HG03439 (cell line): Measurements from ENCODE around the gene AFDN.

ENCODE experiments used
- ATAC-seq: cut with Tn5 transposase; IDR thresholded peaks from one replicate; pipeline ENCODE4 v1.9.1; 2021; ENCODE audit warnings: mild to moderate bottlenecking, moderate library complexity; ENCODE audit not compliant: unreplicated experiment

Gene AFDN

DNA sequence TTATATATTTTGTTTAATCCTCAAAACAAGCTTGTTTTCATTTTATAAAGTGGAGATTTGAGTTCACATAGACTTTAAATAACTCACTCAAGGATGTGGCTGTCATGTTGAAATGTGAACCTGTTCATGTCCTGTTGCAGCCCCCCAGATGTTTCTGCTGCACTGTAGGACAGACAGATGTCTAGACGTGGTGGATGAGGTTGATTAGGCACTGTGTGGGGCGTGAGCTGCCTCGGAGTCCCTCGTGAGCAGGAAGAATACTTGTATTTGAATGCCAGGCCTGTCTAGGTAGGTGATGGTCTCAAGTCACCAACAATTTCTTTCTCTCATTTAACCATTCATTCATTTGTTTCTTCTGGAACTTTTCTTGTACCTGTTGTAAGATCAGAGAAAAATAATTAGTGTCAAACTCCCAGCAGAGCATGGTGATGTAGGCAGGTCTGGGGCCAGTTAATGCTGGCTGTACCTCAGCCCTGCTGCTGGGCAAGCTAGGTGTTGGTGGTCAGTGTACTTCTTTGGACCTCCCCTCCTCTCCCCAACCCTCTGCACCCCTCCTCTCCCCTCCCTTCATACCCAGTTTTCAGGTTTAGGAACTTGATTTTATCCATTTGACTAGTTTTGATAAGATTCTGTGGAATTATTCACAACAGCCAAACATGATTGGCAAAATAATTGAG, 34.0 kb downstream of the AFDN start:
- ATAC-seq, result no peak

DNA sequence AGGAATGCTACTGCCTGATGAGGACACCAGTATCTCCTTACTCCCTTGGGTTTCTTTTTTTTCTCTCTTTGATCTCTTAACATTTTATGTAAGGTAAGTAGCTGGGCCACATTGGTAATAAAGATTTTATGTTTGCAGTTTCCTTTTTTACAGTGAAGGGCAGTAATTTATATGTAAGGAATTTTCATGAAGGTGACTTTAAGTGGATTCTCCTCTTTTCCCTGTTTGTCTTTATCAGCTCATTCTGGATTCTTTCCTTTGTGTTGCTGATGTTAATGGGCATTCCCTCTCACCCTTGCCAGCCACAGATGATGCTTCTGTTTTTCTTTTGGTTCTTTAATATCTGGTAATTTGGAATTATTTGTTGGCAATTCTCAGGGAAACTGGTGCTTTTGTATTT, 34.7 kb downstream of the AFDN start:
- no peak for ATAC-seq

DNA sequence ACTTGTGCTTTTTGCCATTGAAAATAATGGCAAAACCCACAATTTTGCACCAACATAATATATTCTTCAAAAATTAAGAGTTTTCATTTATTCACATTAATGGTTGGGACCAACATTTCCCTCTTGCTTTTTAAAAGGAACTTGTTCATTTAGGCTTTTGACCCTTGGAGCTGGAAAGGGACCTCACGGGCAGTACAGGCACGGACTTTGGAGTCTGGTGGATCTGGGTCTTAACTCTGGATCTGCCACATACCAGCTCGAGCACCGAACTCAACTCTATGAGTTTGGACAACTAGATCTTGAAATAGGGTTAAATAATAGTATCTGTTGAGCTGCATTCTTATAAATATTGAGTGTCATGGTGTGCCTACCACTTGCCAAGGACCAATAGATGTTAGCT, 37.2 kb downstream of the AFDN start:
- no peak for ATAC-seq

DNA sequence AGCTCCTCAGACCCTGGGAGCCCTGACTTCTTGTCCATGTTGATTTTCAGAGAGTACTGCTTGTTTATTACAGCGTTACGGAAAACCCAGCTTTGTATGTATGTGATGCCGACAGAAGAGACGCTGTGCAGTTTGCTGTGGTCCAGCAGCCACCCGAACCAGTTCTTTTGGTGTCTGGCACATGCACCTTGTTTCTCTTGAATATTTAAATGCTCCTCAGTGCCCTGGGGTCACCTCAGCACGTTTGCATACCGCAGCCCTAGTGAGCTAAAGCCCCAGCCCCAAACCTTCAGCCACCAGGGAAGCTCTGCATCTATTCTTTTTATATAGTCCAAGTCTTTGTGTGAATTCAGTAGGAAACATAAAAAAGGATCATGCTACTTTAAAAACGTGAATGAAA, 39.9 kb downstream of the AFDN start:
- no peak for ATAC-seq

DNA sequence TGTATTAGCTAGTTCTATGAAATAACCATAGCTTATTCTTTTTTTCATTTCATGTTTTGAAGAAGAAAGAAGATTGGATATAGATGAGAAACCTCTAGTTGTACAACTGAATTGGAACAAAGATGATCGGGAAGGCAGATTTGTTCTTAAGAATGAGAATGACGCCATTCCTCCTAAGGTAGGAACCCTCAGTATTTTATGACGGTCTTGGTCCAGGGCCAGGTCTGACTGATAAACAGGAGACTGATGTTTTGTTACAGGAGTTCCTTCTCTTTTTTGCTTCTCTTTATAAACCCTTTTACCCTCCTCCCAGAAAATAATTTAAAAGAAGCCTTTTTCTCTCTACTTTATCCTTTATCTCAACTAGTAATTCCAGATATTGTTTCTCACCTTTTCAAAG, 43.6 kb downstream of the AFDN start:
- ATAC-seq, result no peak

DNA sequence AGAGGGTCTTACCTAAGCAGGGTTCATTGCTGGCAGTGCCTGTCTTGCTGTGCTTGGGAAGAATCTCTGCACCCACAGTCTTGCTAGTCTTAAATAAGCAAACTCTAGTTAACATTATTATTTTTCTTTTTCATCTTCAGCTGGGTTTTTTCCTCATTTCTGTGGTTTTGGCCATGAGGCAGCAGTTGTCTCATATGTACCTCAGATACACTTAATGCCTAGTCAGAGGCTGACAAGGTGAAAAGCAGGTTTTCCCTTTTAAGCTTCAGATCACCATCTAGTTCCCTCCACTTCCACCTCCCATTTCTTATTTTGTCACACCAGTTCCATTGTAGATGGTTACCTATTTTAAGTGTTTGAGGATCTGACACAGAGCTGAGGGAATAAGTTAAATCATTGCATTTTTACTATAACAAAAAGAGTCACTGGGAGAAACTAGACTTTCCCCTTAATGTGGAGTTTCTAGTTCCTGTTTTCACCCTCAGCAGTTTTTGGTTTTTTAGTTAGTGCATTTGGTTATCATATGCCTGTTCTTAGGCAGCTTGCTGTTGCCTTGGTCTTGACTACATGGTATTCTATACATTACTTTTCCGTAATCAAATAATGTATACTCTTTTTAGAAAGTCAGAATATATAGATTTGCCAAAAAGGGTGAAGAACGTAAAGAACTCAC, 46.0 kb downstream of the AFDN start:
- no peak for ATAC-seq

DNA sequence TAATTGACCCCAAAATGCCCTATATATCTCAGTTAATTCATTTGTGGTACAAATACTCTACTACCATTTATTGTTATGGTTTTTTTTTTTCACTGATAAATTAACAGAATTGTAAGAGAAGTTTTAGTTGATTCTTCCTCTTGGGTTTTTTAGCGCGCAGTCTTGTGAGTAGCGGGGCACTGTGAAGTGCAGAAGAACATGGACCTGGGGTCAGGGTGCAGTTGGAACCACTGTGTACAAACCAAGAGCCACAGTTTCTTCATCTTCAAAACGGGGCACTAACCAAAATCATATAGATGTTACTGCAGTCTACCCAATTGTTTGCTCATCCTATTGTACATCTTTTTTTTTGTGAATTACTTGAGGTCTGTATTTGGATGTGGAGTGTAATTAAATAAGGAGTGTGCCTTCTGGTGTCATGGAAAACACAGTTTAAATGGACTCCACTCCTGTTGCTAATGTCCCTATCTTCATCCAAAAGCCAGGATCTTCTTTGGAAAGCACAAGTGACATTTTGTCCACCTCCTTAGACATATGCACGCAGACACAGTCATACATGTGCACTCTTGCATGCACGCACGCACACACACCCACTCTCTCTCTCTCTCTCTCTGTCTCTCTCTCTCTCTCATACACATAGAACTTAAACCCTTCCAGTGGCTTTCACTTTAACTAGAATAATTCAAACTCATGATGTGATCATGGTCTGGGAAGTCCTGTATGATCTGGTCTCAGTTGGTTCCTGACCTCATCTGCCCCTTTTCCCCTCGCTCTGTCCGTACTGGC, 51.5 kb downstream of the AFDN start:
- ATAC-seq, result no peak

DNA sequence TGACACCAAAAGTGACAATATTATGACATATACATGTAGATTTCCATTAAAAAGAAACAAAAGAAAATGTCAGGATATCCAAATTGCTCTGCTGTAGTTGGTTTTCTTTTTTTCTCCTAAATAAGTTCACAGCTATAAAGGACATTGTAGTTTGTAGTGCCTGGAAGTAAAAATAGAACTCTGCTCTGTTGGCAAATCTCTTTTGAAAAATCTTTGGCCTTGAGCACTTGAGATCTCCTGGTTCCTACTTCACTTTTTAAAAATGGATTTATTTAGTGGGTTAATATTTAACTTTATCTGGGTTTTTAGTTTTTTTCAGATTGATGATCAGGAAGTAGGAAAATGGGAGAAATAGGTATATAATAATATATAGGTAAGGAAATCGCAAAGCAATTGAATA, 52.9 kb downstream of the AFDN start:
- ATAC-seq, result no peak

DNA sequence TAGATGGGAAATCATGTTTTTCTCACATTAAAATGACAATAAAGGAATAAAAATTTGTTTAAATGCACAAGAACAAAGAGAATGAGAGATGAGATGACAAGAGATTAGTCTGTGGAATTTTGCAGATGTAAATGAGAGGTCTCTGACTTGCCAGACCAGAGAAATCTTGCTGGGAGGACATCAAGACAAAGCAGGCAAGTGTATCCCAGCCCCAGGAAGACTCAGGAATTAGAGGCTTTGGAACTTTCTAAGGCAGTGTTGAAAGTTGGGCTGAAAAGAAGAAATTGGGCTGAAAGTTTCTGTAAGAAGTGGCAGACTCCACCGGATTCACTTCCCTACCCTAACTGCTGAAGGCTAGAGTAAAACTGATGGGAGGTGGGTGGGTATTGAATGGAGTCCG, 54.6 kb downstream of the AFDN start:
- no peak for ATAC-seq

DNA sequence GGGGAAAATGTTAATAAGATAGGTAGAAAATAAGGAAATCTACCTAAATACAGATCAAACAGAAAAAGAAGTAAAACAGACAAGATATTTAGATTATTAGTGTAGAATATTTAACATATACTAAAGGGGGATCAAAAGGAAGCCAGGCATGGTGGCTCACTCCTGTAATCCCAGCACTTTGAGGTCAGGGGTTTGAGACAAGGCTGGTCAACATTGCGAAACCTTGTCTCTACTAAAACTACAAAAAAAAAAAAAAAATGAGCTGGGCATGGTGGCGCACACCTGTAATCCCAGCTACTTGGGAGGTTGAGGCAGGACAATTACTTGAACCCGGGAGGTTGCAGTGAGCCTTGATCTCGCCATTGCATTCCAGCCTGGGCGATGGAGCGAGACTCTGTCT, 55.5 kb downstream of the AFDN start:
- no peak for ATAC-seq

DNA sequence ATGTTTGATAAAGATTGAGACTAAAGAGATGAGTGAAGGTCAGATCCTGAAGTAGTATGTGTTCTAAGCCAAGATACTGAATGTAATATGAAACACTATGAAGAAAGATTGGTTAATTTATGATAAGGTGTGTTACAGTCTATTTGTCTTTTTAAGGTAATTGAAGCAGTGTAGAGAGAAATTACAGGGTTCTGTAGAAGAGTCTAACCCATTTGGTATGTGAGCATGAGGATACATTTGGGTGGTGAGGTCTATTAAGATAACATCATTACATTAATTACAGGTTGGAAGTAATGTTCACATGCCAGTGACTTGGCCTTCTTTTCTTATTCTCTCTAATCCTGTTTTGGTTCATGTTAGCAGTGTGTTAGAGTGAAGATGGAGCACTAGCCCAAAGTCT, 61.4 kb downstream of the AFDN start:
- no peak for ATAC-seq

DNA sequence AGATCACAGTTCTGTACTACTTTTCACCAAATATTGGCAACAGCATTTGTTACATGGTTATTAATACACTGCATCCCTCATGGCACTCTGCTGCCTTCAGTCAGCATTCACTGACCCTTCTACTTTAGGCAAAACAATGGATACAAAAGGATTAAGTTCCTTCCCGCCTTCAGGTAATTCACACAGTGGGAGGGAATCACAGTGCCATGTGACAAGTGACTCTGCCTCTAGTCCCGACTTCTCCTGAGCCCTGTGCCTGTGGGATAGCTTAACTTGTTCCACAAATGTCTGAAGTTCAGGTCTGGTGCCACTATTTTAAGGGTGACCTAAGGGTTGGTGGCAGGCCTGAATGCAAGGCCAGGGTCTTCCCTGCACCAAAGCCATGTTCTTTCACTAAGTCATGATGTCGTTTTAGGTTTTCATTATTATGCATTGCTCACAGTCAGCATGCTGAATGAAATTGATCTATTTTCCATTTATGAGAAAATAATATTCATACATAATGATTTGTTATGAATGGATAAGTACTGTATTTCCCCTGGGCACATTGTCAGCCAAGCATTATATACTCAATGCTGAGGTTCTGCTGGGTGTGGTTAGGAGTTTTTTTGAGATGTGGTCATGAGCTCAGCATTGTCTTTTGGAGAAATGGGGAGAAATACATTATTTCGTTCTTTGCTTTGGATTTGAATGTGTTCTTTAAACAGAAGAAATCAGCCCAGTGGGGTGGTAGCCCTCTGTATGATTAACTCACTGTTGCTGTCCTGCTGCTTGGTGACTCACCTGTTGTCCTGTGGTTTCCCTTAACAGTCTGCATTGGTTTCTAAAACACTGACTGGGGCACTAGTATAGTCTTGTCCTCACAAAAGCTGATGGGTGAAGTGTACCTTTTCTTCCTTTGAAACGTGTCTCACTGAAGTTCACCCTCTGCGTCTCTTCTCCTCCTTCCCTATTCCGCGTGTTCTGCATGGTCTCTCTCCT, 66.4 kb downstream of the AFDN start:
- ATAC-seq, result no peak

DNA sequence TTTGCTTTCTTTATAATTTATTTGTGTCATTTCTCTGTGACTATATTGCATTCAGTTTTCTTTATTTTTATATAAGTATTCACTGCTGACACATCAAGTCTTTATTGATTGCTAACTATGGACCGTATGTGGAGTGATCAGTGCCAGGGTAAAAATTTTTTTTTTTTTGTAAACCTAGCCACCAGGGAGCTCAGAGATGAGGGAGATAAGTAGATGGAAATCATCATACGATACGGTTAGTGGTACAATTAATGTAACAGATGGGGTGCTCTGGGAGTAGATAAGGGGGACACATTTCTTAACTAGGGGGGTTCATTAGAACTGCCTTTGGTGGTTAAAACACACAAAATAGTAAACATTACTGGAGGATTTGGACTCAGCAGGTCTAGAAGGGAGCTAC, 68.3 kb downstream of the AFDN start:
- no peak for ATAC-seq

DNA sequence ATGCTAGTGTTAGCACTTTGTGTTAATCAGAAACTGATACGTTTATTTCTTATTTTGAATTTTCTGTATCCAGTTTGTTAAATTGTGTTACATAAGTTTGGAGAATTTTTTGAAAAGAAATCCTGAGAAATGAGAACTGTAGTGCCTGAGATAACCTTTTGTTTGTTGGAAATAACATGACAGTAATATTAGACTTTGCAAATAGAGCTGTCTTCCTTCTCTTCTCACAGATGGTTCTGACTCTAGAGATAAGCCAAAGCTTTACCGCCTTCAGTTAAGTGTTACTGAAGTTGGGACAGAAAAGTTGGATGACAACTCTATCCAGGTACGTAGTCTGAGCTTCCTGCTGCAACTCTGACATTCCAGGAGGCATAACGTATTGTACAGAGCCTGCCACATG, 69.9 kb downstream of the AFDN start:
- no peak for ATAC-seq

DNA sequence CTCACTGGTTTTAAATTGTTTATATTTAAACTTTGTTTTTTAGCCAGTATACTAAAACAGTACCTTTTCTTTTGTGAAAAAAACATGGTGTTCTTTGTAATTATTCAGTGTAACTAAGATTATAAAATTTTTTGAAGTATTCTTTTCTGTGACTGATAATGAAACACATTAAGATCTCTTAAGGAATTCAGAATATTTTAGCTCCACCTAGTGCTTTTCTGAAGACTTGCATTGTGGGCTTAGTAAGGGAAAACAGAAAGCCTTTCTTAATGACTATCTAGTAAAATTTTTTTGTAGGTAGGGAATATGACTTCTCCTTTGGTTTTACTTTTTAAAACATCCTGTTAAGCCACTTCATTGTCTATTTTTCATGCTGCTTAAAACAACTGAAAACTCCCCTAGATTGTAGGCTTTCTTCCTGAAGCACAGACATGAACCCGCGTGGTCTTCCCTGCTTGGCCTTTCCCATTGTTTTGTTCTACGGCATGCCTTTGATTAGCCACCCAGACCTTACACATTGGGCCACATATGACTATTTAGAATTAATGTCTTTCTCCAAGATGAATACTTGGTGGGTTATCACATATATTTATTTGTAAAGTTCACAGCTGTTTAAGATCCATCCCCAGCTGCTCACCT, 72.1 kb downstream of the AFDN start:
- ATAC-seq, result no peak

DNA sequence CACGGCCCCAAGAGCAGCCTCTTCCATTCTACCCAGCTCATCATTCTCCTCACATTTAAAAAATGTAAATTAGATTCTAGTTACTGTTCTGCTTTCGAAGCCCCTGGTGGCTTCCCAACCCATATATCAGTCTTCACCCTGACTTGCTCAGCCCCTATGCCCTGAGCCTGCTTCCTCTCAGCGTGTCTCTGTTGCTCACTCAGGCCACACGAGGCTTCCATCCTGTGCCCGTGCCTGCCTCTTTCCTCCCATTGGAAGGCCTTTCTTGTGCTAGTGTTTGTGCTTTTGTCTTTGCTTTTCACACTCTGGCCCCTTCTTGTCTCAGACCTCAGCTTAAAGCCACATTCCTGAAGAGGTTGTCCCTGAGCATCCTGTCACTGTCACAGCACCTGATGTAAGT, 78.1 kb downstream of the AFDN start:
- ATAC-seq, result no peak

DNA sequence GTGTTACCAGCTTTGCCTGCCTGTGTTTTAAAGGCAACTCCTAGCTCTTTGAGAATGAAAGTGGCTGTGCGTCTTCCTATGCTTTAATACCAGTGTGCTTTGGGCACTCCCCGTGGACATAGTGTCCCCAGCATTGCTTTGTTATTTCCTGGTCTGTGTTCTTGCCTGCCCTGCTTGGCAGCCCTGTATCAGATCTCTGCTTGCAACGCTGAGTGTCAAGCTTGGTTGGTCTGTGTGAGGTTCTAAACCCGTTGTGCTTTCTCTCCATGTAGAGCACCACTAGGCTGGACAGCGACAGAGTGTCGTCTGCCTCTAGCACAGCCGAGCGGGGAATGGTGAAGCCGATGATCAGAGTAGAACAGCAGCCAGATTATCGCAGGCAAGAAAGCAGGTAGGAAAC, 80.2 kb downstream of the AFDN start:
- no peak for ATAC-seq

DNA sequence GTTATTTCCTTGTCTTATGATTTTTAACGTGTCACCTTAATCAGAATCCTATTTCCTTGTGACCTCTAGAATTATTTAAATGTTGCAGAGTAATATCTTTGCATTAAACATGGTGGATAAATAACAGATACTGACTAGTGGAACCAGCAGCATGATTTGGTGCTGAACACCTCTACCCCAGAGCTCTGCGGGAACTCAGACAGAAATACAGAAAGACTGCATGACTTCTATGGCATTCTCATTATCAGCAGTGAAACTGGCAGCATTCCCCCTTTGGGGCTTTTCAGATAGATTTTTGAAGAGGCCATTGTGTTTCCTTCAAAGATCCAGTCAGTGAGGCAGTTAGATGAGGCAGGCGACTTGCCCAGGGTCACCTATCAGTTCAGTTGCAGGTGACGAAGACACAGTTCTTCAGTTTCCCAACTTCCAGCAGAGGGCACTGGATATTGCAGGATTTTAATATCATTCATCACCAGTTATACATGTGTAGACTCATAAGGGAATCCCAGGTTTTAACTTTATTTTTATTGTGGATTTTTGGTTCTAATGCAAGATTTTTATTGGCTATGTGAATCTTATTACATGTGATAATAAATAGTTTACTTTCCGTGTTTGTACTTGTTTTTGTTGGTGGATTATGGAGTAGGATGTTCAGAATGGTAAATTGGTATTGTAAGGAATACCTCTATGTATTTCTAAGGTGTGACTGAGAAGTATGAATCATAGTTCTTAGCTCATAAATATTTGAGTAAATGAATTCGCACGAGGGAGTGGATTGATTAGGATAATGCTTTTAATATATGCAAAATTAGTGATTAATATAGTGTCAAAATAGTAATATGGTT, 81.3 kb downstream of the AFDN start:
- ATAC-seq, result no peak

DNA sequence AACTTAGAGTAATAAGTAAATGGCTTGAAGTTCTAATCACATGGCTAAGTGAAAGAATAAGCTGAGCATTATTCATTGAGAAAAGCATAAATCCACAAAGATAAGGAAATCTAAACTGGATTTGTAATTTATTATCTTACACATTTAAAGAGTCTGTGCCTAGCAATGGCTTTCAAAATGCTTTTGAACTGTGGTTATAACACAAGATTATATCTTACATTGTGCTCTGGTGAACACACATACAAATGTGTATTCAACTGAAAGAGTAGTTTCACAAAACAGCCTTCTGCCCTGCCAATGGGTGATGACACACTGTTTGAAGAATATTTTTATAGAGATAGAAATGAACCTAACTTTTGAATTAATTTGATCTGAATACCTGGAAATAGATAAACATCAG, 83.3 kb downstream of the AFDN start:
- no peak for ATAC-seq

DNA sequence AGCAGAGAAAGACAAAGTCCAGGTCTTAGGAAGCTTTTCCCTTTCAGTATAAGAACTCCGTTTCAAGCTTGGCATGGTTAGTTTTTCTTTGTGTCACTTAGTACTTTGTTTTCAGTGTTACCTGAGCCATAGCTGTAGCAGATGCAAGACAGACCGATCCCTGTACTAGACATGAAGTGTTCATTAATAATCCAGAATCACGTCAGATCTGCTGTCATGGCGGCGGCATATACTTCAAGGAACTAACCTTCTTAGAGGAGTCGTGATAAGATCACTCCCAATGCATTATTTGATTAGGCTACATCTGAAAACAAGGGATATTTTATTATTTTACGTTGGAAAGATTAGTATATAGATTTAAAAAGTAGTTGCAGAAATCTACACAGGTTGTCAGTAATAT, 83.9 kb downstream of the AFDN start:
- ATAC-seq, result no peak
